ENCODE results near the gene MYCBPAP.
A peak's percentile ranks its signal among the peaks of the same experiment; 100 is the strongest.

The MYCBPAP gene

GRCh38 chr17:50554201-50554600 is 46.0 kb downstream of the MYCBPAP start:
- DNase-seq, result no peak

- no peak for DNase-seq
Observed at GRCh38 chr17:50556803-50557202, 48.6 kb downstream of the MYCBPAP start.

GRCh38 chr17:50557630-50558029 is 49.4 kb downstream of the MYCBPAP start:
- DNase-seq, result no peak

GRCh38 chr17:50558091-50558490 is 49.9 kb downstream of the MYCBPAP start:
- no peak for DNase-seq

- DNase-seq, result no peak
Observed at GRCh38 chr17:50558581-50558940, 50.3 kb downstream of the MYCBPAP start.

- no peak for DNase-seq
Observed at GRCh38 chr17:50558941-50559614, 50.8 kb downstream of the MYCBPAP start.

- peak; percentile 51 to 56 for DNase-seq
Observed at GRCh38 chr17:50559674-50560184, 51.5 kb downstream of the MYCBPAP start.

- peak; percentile 61 to 87 for DNase-seq
Observed at GRCh38 chr17:50560185-50560824, 52.1 kb downstream of the MYCBPAP start, which contains the start of gene CACNA1G. TSS of gene CACNA1G (plus strand) at chr17:50560715. CDS start at chr17:50561460, 745 bp downstream.

- DNase-seq, result no peak
Observed at GRCh38 chr17:50560931-50561745, 52.9 kb downstream of the MYCBPAP start.

- no peak for DNase-seq
Observed at GRCh38 chr17:50561746-50562141, 53.5 kb downstream of the MYCBPAP start.

- DNase-seq, result no peak
Observed at GRCh38 chr17:50562242-50563091, 54.2 kb downstream of the MYCBPAP start.

GRCh38 chr17:50563092-50563511 is 54.9 kb downstream of the MYCBPAP start:
- DNase-seq, result no peak

GRCh38 chr17:50564916-50565315 is 56.7 kb downstream of the MYCBPAP start:
- DNase-seq, result no peak

- peak in 1 of 2 experiments; percentile 41 for DNase-seq
Observed at GRCh38 chr17:50565402-50566350, 57.4 kb downstream of the MYCBPAP start.

- no peak for DNase-seq
Observed at GRCh38 chr17:50566886-50567285, 58.6 kb downstream of the MYCBPAP start.

- DNase-seq, result no peak
Observed at GRCh38 chr17:50568659-50569058, 60.4 kb downstream of the MYCBPAP start.

GRCh38 chr17:50569592-50569991 is 61.4 kb downstream of the MYCBPAP start:
- DNase-seq, result no peak

GRCh38 chr17:50570032-50570431 is 61.8 kb downstream of the MYCBPAP start:
- DNase-seq, result no peak

- no peak for DNase-seq
Observed at GRCh38 chr17:50570528-50570927, 62.3 kb downstream of the MYCBPAP start.

GRCh38 chr17:50571681-50572080 is 63.4 kb downstream of the MYCBPAP start:
- no peak for DNase-seq

GRCh38 chr17:50572541-50572940 is 64.3 kb downstream of the MYCBPAP start:
- no peak for DNase-seq

Data from SW 1271 (cell line).